Measurements from ENCODE around the gene PEX11G. TPM values are rescaled to one million over a fixed set of nuclear protein-coding genes. Genes with fewer than 3 reads are reported as not detected.

Gene PEX11G
- total RNA-seq, 2 experiments from 2014 or later, result not detected

GRCh38 chr19:7471696-7472615 is 16.9 kb downstream of the PEX11G start:
- DNase-seq (no peak), ATAC-seq (ENCODE audit: poor library complexity) (no peak)
- Mint-ChIP-seq H3K36me3 (ENCODE audit: low read depth) (peaks cover 35% of the 10 kb centered on the region), H3K4me1 (ENCODE audit: low read depth) (no peaks in the 10 kb centered on the region), H3K9me3 (no peaks in the 10 kb centered on the region), H3K4me3 (no peak overlapping the region), H3K27me3 (no peaks in the 10 kb centered on the region), H3K27ac (no peak overlapping the region)
- Histone ChIP-seq H3K9me3 (ENCODE audit: control insufficient read depth in 1 of 2, insufficient read depth in 1 of 2, low read length in 2 of 2) (no peaks in the 10 kb centered on the region), H3K4me3 (ENCODE audit: low read length) (no peak overlapping the region), H3K27ac (ENCODE audit: low read depth in 1 of 2, low read length in 2 of 2) (no peak overlapping the region), H3K4me1 (ENCODE audit: insufficient read depth, low read length) (no peaks in the 10 kb centered on the region), H3K27me3 (ENCODE audit: control insufficient read depth in 1 of 2, insufficient read depth in 2 of 2, low read length in 2 of 2) (no peaks in the 10 kb centered on the region), H3K36me3 (ENCODE audit: insufficient read depth, low read length) (peaks cover 55% of the 10 kb centered on the region)
- POLR2A ChIA-PET, result no interaction called here
- intact Hi-C loops (cut with DNase I, micrococcal nuclease), result no loop called here
- no peak for TF ChIP-seq CTCF (IDR thresholded peaks at IDR 0.05)
- CTCF ChIA-PET, result no interaction called here

GRCh38 chr19:7470540-7471305 is 18.1 kb downstream of the PEX11G start:
- ChIA-PET CTCF (no interaction called here), POLR2A (no interaction called here)
- TF ChIP-seq CTCF (IDR thresholded peaks at IDR 0.05), result no peak
- no peak for ATAC-seq (ENCODE audit: poor library complexity)
- Mint-ChIP-seq H3K4me3 (no peak overlapping the region), H3K27me3 (no peaks in the 10 kb centered on the region), H3K36me3 (ENCODE audit: low read depth) (peaks cover 35% of the 10 kb centered on the region), H3K4me1 (ENCODE audit: low read depth) (no peaks in the 10 kb centered on the region), H3K27ac (no peak overlapping the region), H3K9me3 (no peaks in the 10 kb centered on the region)
- H3K9me3 ChIP-seq (ENCODE audit: control insufficient read depth in 1 of 2, insufficient read depth in 1 of 2, low read length in 2 of 2), result no peaks in the 10 kb centered on the region
- H3K36me3 ChIP-seq (ENCODE audit: insufficient read depth, low read length), result peaks cover 67% of the 10 kb centered on the region
- no peak overlapping the region for H3K4me3 ChIP-seq (ENCODE audit: low read length)
- H3K27me3 ChIP-seq (ENCODE audit: control insufficient read depth in 1 of 2, insufficient read depth in 2 of 2, low read length in 2 of 2), result no peaks in the 10 kb centered on the region
- no peaks in the 10 kb centered on the region for H3K4me1 ChIP-seq (ENCODE audit: insufficient read depth, low read length)
- intact Hi-C loops (cut with DNase I, micrococcal nuclease), result no loop called here
- no peak for DNase-seq
- no peak overlapping the region for H3K27ac ChIP-seq (ENCODE audit: low read depth in 1 of 2, low read length in 2 of 2)

- peaks cover 77% of the 10 kb centered on the region for H3K36me3 ChIP-seq (ENCODE audit: insufficient read depth, low read length)
- ATAC-seq (ENCODE audit: poor library complexity), result no peak
- no peaks in the 10 kb centered on the region for H3K9me3 ChIP-seq (ENCODE audit: control insufficient read depth in 1 of 2, insufficient read depth in 1 of 2, low read length in 2 of 2)
- no peaks in the 10 kb centered on the region for H3K4me1 ChIP-seq (ENCODE audit: insufficient read depth, low read length)
- H3K27ac ChIP-seq (ENCODE audit: low read depth in 1 of 2, low read length in 2 of 2), result no peak overlapping the region
- CTCF ChIA-PET, result no interaction called here
- H3K4me3 ChIP-seq (ENCODE audit: low read length), result no peak overlapping the region
- Mint-ChIP-seq H3K4me1 (ENCODE audit: low read depth) (no peaks in the 10 kb centered on the region), H3K36me3 (ENCODE audit: low read depth) (peaks cover 38% of the 10 kb centered on the region), H3K4me3 (no peak overlapping the region), H3K9me3 (no peaks in the 10 kb centered on the region), H3K27ac (no peak overlapping the region), H3K27me3 (no peaks in the 10 kb centered on the region)
- TF ChIP-seq CTCF (IDR thresholded peaks at IDR 0.05), result no peak
- no peak for DNase-seq
- no peaks in the 10 kb centered on the region for H3K27me3 ChIP-seq (ENCODE audit: control insufficient read depth in 1 of 2, insufficient read depth in 2 of 2, low read length in 2 of 2)
- POLR2A ChIA-PET, result interaction anchor here (1.4 kb wide), 1 partner anchor 9 kb away, joined by 4 read pairs; no protein-coding TSS in a partner anchor
- intact Hi-C loops (cut with DNase I, micrococcal nuclease), result no loop called here
Observed at GRCh38 chr19:7469669-7470285, 19.1 kb downstream of the PEX11G start.

Data from CD4-positive, alpha-beta T cell (primary cell).